Mucosa of gallbladder (tissue), 1 donor: Measurements from ENCODE around the gene CACNG4. TPM values are rescaled to one million over a fixed set of nuclear protein-coding genes. Genes with fewer than 3 reads are reported as not detected.

Experiments used
- DNase-seq: peaks from one replicate; pipeline ENCODE4 v3.0.0-alpha.2; 2020; ENCODE audit warnings: low spot score
- total RNA-seq: library from RNA; stranded (reverse); gene quantifications from one replicate; pipeline ENCODE4 v1.2.1, GENCODE V29; 2021
- donor health status: DM: no; HTN: no; CAD: no.

The CACNG4 gene
- total RNA-seq, 1 donor from 2014 or later: not detected

- DNase-seq: no peak
Measured at GRCh38 chr17:67066717-67067116, 102.2 kb downstream of the CACNG4 start.

DNA sequence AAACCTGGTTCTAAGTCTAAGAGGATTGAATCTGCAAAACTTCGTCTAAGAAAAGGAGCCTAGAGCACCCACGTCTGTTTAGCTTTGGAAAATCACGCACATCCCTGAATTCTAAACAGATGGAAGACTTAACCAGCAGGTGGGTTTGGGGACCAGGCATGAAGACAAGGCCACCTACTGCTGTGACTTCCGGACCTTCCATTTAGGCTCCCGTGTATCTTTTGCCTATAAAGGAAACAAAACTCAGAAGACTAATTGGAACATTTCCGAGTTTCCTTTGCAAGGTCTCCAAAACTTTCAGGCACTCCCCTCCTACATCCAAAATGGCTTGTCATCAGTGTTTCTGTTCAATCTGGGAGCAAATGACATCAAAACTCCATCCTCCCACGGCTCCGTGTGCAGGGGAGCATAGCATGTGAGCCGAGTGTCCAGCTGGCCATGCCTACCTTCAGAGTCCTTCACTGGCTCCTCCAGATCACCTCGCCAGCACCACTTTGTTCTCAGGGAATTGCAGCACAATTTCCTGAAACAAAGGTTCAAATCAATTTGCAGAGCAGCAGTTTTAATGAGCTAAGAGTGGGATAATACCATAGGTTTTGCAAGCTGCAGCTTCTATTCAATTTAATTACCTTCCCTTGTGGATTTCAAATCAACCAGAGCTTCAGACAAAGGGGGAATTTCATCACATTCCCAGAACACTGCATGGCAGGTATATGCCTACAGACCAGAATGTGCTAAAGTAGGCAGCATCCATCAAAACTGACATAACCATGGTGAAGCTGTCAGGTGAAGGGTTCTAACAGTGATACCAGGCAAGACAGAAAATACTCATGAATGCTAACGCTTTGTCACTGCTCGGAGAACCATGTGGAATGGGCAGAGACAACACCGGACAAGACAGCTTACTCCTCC is 103.3 kb downstream of the CACNG4 start:
- DNase-seq: no peak

- no peak for DNase-seq
Measured at GRCh38 chr17:67068999-67069398, 104.5 kb downstream of the CACNG4 start.

DNA sequence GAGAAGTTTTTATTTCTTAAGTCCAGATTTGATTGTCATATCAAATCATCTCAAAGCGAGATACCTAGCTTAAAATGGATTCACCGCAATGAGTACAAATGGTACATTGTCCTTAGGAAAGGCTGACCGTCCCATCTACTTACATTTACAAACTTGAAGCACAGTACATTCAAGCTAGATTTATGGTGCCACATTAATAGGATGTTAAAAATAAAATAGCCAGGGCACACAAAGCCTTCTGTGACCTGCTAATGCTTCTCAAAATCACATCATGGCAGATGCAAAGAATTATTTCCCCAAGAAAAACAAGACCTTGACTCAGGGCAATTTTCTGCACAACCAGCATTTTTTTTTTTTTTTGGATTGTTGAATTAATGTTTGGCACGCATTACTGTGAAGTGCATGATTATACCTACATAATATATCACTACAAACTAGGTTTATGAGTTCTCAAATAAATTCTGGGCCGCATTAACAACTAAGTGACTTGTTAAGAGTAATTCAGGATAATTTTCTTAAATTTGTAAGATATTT is 105.2 kb downstream of the CACNG4 start:
- DNase-seq: no peak

DNA sequence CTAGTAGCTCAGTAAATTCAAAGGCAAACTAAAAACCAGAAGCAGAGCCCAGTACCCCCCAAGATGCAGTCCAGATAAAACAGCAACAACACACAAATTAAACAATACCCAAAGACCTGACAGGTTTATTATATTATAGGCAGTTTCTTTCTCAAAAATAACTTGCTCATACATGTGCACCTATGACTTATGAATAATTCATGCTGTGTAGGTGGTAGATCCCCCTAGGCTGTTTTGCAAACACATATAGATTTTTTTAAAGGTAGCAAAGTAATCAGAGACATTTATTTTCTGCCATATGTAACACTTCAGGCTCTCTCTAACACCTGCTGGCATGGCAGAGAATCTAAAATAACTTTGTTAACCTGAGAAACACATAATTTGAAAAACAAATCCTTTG is 107.1 kb downstream of the CACNG4 start:
- DNase-seq: no peak

DNA sequence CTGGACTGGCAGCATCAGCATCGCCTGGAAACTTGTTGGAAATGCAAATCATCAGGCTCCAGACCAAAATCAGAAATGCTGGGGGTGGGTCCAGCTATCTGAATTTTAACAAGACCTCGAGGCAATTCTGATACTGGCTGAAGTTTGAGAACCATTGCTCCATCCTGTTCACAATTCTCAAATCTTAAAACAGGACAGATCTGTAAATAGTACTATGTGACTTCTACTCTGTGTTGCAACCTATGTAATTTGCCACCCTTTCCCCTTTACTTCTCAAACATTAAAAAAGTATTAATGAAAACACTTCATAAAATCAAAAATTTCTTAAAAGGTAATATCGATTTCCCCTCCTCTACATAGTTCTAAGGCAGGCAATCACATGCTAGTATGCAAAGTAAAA is 108.4 kb downstream of the CACNG4 start:
- DNase-seq: no peak

DNA sequence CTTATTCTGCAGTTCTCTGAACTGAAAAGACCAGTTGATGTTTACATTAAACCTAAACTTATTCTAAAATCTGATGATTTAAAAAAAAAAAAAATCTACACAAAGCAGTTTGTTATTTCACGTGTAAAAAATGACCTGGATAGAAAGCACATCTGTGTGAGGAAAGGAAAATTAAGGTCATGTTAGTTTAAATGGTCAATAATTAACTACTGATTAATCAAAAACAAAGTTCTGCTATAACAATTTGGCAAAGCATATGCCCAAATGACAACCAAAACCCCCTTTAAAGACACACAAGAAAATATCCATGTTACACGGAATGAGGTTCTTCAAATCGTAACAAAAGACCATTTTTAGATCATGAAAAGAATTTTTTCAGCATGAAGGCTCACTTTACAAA is 110.3 kb downstream of the CACNG4 start:
- no peak for DNase-seq

DNA sequence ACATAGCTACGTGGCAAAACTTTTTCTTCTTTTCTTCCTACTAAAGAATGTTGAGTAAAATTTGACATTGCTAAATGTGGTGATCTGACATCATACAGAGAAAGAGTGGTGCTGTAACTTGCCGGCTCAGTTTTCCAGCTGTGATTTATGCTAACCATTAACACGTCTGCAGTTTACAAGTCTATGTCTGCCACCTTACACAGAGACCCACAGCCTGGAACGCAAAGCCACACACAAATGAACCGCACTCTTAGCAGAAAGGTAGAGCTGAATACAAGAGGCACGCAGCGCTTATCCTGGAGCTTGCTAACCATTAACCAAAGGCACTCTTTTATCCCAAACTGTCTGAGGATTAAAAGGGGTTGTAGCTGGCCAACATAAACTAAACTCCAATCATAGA is 111.8 kb downstream of the CACNG4 start:
- DNase-seq: no peak

DNA sequence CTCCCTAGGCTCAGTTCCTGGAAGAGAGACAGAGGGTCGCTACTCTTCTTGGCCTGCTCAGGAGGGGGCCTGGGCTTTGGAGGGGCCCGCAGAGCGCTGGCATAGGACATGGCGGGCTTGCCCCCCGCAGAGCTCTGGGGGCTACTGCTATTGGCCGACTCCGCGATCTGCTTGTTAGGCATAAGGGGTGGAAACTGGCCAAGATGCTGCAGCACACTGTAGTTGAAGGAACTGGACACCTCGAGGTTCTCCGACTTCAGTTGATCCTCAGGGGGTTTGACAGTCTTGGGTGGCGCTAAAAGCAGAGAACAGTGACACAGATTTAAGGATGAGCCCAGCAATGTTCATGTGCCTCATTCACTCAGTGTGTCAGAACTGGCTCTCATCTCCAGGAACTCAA is 113.8 kb downstream of the CACNG4 start:
- no peak for DNase-seq

GRCh38 chr17:67079491-67079890 is 115.0 kb downstream of the CACNG4 start:
- DNase-seq: no peak

- DNase-seq: no peak
Measured at GRCh38 chr17:67080804-67081203, 116.3 kb downstream of the CACNG4 start.

- no peak for DNase-seq
Measured at GRCh38 chr17:67082107-67082506, 117.6 kb downstream of the CACNG4 start.

Other genes starting within 250 kb of the CACNG4 start
- gene CACNG5, start 129.6 kb upstream of the CACNG4 start, total RNA-seq: not detected
- gene CACNG1, start 79.8 kb downstream of the CACNG4 start, total RNA-seq: not detected